NOMO-1 treated with dmso at 0.1 percent for 144 hours (cell line): ENCODE measurements around the gene CPLX3.

Experiments
- DNase-seq: peaks from one replicate; lab custom pipeline; 2025; ENCODE audit not compliant: unreplicated experiment; lab: John Stamatoyannopoulos, UW

Gene CPLX3

GRCh38 chr15:74869726-74870407 lies 43.4 kb downstream of the CPLX3 start:
- DNase-seq, result peak; percentile 86

GRCh38 chr15:74870436-74871215 lies 44.2 kb downstream of the CPLX3 start:
- no peak for DNase-seq

- DNase-seq, result no peak
Observed at GRCh38 chr15:74872702-74873035, 46.2 kb downstream of the CPLX3 start.

- peak; percentile 93 for DNase-seq
Observed at GRCh38 chr15:74873036-74873755, 46.8 kb downstream of the CPLX3 start, which contains the start of gene SCAMP2. Gene SCAMP2 (minus strand): TSS chr15:74873365. CDS start chr15:74873255, 110 bp downstream.

- DNase-seq, result no peak
Observed at GRCh38 chr15:74873756-74874424, 47.5 kb downstream of the CPLX3 start.

GRCh38 chr15:74878273-74878672 lies 51.8 kb downstream of the CPLX3 start:
- no peak for DNase-seq
